ENCODE results near the gene IRAK1BP1.
"Not testable (repeated sequence)": the region's sequence is repeated elsewhere in the genome, so short reads cannot be mapped to it uniquely, and the experiment has no call there.

Gene IRAK1BP1

DNA sequence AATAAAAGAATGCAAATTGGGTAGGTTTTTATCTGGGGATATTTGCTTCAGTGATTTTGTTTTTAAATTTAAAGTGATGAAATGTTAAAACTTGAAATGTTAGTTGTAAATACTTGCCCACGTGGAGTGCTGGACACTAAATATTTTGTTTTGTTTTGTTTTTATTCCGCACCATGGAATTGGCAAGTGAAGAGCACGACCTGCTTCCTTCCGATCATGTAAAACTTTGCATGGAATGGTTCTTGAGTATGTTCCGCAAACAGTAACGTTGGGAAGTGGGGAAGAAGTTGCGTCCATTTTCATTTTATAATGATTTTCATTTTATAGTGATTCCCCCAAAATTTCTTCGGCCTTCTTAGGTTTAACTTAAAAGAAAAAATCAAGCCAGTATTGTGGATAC lies 765 bp downstream of the IRAK1BP1 start:
- H3K4me3 ChIP-seq (ENCODE audit: low read length) = peak overlapping the region; percentile 74
- DNase-seq (ENCODE audit: low read depth, low spot score) = no peak

DNA sequence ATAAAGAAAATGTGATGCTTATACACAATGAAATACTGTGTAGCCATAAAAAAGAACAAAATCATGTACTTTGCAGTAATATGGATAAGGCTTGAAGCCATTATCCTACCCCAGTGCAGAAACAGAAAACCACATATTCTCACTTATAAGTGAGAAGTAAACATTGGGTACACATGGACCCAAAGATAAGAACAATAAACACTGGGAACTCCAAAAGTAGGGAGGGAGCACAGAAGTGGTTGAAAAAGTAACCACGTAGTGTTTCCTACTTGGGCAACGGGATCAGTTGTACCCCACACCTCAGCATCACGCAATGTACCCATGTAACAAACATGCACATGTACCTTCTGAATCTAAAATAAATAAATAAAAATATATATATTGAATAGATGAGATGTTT lies 8.2 kb downstream of the IRAK1BP1 start:
- no peak overlapping the region for H3K4me3 ChIP-seq (ENCODE audit: low read length)
- no peak for DNase-seq (ENCODE audit: low read depth, low spot score)

DNA sequence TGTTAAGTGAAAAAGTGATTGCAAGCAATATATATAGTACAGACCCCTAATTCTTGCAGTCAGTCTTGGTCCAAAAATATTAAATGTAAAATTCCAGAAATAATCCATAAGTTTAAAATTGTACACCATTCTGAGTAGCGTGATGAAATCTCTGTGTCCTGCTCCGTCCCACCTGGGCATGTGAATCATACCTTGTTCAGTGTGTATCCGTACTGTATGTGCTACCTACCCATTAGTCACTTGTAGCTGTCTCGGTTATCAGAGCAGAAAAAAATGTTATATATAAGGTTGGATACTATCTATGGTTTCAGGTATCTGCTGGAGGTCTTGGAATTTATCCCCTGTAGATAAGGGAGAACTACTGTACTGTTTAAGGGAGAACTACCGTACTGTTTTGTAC lies 16.3 kb downstream of the IRAK1BP1 start:
- no peak overlapping the region for H3K4me3 ChIP-seq (ENCODE audit: low read length)
- no peak for DNase-seq (ENCODE audit: low read depth, low spot score)

DNA sequence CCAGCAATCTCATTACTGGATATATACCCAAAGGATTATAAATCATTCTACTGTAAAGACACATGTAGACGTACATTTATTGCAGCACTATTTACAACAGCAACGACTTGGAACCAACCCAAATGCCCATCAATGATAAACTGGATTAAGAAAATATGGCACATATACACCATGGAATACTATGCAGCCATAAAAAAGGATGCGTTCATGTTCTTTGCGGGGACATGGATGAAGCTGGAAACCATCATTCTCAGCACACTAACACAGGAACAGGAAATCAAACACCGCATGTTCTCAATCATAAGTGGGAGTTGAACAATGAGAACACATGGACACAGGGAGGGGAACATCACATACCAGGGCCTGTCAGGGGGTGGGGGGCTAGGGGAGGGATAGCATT lies 22.6 kb downstream of the IRAK1BP1 start:
- H3K4me3 ChIP-seq (ENCODE audit: low read length); DNase-seq (ENCODE audit: low read depth, low spot score): not testable (repeated sequence)

DNA sequence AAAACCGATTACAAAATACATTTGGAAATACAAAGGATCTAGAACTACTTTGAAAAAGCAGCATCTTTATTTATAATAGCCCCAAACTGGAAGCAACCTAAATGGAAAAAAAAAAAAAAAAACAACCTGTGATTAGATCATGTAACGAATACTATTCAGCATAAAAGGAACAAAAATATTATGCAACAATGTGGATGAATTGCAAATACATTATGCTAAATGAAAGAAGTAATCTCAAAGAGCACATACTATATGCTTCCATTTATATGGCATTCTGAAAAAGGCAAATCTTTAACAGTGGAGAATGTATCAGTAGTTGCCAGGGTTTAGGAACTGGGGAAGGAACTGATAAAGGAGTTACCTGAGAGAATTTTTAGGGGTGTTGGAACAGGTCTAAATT lies 28.9 kb downstream of the IRAK1BP1 start:
- H3K4me3 ChIP-seq (ENCODE audit: low read length) = no peak overlapping the region
- DNase-seq (ENCODE audit: low read depth, low spot score) = no peak

DNA sequence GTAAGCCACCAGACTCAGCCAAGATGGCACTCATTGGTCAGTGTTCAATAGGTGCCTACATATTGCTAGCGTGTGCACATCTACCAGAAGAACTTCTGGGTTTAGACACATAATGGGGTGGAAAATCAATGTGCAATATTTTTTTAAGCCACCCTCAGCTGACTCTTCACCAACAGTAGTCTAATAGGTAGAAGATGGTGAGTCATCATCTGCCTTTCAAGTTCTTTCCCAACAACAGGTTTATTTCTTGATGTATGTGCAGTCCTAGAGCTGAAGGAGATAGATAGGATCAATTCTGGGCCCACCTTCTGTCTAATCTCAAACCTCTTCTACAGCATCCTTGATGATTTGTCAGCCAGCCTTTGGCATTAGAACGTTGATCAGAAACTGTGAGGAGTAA lies 41.3 kb downstream of the IRAK1BP1 start:
- no peak overlapping the region for H3K4me3 ChIP-seq (ENCODE audit: low read length)
- no peak for DNase-seq (ENCODE audit: low read depth, low spot score)

DNA sequence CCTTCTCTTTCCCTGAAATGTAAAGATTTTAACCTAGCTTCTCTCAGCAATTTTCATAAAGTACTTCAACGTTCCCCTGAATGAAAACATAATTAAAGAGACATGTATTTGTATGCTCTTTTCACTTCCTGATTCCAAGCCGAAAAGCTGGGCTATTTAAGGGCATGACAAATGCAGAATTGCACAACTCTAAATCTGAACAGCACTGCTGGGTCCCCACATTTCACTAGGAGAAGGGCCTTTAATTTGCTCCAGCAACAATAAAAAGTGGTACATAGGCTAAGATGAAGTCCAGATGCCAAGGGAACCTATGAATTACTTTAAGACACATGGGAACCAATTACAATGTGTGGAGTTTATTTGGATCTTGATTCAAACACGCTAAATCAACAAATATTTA lies 42.0 kb downstream of the IRAK1BP1 start:
- H3K4me3 ChIP-seq (ENCODE audit: low read length) = no peak overlapping the region
- DNase-seq (ENCODE audit: low read depth, low spot score) = no peak

DNA sequence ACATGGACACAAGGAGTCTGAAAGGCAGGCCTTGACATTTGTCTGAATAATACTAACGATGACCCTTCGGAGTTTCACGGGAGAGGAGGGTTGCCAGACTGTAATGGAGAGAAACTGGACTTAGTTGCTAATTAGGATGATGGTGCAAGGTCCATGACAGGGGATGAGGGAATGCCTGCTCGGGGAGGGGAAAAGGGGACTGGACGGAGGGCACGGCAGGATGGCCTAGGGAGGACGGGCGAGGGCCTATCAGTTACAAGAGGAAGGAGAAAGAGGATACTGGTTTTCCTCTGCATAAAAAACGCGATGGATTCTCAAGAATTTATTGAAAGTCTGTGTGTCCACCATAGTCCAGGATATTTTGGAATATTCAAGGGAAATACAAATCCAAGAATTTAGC lies 42.7 kb downstream of the IRAK1BP1 start:
- no peak overlapping the region for H3K4me3 ChIP-seq (ENCODE audit: low read length)
- DNase-seq (ENCODE audit: low read depth, low spot score) = no peak

DNA sequence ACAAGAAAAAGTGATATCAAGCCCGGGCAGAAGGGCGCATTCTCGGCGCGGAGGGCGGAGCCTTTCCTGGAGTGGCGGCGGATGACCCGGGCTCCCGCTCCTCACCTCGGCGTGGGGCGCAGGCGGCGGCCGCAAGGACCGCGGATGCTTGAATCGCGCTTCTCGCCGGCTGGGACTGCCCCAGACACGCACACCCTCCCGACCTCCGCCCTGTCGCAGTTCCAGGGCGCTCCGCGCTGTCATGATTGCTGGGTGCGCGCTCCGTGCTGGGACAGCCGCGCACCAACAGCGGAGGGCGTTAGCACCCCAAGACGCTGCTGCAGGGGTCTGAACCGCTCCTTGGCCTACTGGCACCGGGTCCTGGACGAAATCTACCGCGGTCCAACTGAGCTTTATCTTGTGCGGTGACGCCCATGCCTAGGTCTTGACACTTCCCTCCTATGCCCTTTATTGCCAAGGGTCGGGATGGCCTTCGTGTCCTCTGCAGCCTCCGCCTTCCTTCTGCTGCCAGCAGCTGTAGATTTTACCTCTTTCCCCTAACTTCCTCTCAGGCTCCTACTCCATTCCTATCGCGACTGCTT lies 43.3 kb downstream of the IRAK1BP1 start:
- no peak overlapping the region for H3K4me3 ChIP-seq (ENCODE audit: low read length)
- no peak for DNase-seq (ENCODE audit: low read depth, low spot score)

DNA sequence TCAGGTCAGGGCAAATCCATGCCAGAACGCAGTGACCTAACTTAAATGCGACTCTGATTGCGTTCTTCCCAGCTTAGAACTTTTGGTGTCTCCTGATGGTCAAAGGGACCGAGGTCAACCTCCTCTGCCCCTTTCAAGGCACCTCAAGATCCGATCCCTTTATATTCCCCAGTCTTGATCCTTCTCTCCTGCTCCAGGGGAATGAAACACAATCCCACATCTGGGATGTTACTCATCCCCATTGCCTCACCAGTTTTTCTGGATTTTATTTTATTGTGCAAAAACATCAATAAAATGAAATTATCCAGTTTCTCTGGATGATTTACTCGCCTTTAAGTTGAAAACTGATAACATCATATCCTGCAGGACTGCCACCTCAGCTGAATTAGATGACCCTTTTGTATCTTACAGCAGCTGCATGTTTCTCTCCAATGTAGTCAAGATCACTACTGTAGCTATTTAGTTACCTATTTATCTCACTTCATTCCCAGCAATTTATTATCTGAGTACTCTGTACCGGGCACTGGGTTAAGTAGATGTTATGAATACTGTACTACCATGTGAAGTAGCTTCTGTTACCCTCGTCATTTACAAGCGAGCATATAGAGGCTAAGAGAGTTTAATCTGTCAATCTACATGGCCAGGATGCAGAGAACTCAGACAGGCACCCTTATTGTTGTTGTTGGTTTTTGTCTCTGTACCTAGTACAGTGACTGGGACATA lies 44.0 kb downstream of the IRAK1BP1 start:
- H3K4me3 ChIP-seq (ENCODE audit: low read length) = no peak overlapping the region
- DNase-seq (ENCODE audit: low read depth, low spot score) = no peak

DNA sequence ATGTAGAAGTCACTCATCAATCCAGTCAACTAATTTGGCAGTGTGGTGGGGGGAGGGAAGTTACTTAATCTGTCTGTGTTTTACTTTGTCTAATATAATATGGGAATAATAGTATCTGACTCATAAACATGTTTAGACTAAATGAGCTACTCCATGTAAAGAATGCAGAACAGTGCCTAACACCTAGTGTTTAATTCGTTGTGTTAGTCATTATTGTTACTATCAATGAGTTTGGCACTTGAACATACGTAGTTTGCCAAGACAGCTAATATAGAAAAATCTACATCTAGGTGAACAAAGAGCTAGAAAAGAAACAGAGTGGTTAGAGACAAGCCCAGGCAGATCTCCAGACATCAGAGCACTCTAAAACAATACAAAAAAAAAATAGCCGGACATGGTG lies 49.1 kb downstream of the IRAK1BP1 start:
- H3K4me3 ChIP-seq (ENCODE audit: low read length) = no peak overlapping the region
- DNase-seq (ENCODE audit: low read depth, low spot score) = no peak

DNA sequence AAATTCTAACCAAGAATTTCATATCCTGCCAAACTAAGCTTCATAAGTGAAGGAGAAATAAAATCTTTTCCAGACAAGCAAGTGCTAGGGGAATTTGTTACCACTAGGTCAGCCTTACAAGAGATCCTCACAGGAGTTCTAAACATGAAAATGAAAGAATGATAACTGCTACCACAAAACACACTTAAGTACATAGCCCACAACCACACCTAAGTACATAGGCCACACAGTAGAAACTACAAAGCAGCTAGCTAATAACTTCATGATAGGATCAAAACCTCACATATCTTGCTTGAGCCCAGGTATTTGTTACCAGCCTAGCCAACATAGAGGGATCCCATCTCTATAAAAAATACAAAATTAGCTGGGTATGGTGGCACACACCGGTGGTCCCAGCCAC lies 50.4 kb downstream of the IRAK1BP1 start:
- H3K4me3 ChIP-seq (ENCODE audit: low read length) = no peak overlapping the region
- no peak for DNase-seq (ENCODE audit: low read depth, low spot score)

DNA sequence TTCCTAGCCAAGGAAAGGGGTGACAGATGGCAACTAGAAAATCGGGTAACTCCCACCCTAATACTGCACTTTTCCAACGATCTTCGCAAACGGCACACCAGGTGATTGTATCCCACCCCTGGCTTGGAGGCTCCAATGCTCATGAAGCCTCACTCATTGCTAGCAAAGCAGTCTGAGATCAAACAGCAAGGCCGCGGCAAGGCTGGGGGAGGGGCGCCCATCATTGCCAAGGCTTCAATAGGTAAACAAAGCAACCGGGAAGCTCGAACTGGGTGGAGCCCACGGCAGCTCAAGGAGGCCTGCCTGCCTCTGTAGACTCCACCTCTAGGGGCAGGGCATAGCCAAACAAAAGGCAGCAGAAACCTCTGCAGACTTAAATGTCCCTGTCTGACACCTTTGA lies 53.8 kb downstream of the IRAK1BP1 start:
- H3K4me3 ChIP-seq (ENCODE audit: low read length); DNase-seq (ENCODE audit: low read depth, low spot score): not testable (repeated sequence)

DNA sequence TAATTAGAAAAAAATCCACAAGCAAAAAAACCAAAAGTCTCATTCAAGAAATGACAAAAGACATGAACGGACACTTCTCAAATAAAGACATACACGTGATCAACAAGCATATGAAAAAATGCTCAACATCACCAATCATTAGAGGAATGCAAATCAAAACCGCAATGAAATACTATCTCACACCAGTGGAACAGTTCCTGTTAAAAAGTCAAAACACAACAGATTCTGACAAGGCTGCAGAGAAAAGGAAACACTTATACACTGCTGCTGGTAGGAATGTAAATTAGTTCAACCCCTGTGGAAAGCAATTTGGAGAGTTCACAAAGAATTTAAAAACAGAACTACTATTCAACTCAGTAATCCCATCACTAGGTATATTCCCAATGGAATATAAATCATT lies 58.0 kb downstream of the IRAK1BP1 start:
- DNase-seq (ENCODE audit: low read depth, low spot score) = no peak

DNA sequence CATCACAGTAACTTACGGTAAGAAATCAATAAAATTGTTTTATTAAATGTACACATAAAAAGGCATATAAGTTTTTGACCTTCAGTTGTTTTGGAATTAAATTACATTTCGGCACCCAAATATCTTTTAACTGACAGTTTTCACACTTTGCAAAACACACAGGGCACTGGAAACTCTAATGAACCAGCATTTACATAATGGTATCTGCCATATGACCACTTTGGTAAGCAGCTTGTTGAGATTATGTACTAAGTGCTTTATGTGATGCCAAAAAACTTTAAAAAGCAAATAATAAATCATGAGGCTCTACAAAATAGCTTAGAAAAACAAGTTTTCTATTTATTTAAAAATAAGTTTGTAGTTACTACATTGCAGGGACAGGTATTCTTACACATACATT lies 68.2 kb downstream of the IRAK1BP1 start:
- no peak overlapping the region for H3K4me3 ChIP-seq (ENCODE audit: low read length)
- DNase-seq (ENCODE audit: low read depth, low spot score) = no peak

More for the DNA sequence above, 58.0 kb downstream of the IRAK1BP1 start:
- H3K4me3 ChIP-seq (ENCODE audit: low read length) = no peak overlapping the region

DNA sequence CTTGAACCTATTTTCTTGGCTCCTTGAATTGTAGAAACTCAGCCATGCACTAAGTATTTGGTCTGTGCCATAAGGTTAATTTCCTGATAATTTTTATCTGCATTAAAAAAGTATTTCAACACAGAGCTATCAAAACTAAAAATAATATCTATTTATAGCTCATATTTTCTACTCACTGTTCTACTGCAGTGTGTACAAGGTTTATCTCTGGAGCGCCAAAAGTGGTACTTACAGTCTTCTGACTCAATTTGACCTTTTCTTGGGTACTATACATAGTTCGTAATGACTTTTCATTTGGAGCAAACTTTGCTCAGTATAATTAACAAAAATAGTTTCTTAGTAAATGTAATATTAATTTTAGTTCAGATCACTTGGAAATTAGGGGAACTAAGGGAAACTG lies 69.2 kb downstream of the IRAK1BP1 start:
- DNase-seq (ENCODE audit: low read depth, low spot score) = no peak
- H3K4me3 ChIP-seq (ENCODE audit: low read length) = no peak overlapping the region

DNA sequence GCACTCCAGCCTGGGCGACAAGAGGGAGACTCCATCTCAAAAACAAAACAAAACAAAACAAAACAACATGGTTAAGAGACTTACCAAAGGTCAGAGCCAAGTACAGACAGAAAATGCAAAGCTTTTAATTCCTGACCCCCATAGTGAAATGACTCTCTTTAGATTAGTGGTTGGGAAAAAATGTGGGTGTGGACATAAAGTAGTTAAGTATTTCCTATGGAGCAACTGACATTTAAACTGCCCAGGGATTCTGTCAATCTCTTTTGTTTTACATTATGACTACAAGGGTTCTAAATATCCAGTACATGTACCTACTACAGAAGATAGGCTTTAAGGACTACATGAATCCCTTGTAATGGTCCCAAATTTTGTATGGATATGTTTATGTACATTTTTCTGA lies 75.1 kb downstream of the IRAK1BP1 start:
- no peak overlapping the region for H3K4me3 ChIP-seq (ENCODE audit: low read length)
- DNase-seq (ENCODE audit: low read depth, low spot score) = no peak

DNA sequence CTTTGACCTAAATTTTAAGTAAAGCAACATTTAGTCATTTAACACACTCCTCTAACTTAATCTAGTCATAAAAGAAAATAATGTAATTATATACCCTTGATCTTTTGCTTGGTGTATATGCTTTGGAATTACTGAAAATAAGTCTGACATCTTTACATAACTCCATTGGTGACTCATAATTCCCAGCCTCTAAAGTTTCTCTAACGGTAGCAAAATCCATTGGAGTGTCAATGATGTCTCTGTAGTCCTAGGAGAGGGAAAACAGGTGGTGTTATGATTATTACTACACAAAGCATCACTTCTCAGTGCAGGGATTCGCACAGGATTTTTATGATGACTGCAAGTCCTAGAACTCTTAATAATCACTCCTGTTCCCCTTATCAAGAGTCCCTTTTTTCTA lies 80.2 kb downstream of the IRAK1BP1 start:
- DNase-seq (ENCODE audit: low read depth, low spot score) = no peak

DNA sequence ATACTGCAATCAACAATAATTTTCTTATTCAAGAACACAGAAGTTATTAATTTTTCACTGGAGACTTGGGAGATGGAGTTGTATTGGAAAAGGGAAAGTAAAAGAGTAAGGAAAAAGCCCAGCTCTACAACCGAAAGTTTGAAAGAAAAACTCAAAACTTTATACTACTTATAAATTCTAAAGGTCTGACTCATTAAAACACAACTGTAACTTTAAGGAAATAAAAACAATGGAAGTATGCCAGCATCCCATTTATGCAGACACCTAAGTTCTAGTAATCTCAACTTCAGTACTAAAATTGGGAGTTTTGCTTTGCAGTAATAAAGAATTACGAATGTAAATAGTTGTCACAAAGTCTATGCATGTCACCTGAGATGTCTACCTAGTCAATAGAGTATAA lies 80.6 kb downstream of the IRAK1BP1 start:
- no peak overlapping the region for H3K4me3 ChIP-seq (ENCODE audit: low read length)
- no peak for DNase-seq (ENCODE audit: low read depth, low spot score)

More for the DNA sequence above, 80.2 kb downstream of the IRAK1BP1 start:
- H3K4me3 ChIP-seq (ENCODE audit: low read length) = no peak overlapping the region

DNA sequence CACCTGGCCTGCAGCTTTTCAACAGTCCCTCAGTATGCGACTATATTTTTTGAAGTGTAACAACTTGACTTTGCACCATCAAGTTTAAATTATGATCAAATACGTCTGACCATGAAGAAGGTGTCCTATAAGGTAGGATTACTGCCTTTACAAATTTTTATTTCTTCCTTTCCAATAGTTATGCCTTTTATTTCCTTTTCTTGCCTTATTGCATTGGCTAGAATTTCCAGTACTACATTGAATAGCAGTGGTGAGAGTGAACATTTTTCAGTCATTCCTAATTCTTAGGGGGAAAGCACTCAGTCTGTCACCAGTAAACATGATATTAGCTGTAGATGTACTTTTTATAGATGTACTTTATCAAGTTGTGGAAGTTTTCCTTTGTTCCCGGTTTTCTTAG lies 81.4 kb downstream of the IRAK1BP1 start:
- no peak for DNase-seq (ENCODE audit: low read depth, low spot score)
- no peak overlapping the region for H3K4me3 ChIP-seq (ENCODE audit: low read length)

DNA sequence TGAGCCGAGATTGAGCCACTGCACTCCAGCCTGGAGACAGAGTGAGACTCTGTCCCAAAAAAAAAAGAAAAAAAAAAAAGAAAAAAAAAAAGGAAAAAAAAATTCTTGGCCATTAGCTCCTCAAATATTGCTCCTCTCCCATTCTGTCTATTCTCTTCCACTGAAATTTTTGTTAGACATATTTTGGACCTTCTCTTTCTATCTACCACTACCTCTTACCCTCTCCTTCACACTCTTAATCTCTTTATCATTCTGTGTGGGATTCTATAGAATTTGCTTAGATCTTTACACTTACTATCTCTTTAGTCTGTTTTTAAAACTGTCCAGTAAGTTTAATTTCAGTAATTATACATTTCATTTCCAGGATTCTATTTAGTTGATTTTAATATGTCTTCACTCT lies 85.0 kb downstream of the IRAK1BP1 start:
- H3K4me3 ChIP-seq (ENCODE audit: low read length) = no peak overlapping the region
- DNase-seq (ENCODE audit: low read depth, low spot score) = no peak
